IPS-20b (cell line): ENCODE measurements around the gene LCN12.
A peak's percentile ranks its signal among the peaks of the same experiment; 100 is the strongest.

Experiments
- H3K27ac ChIP-seq: one replicate; pipeline ENCODE4 v1.5.1; 2013; ENCODE audit warnings: low read length
- H3K27me3 ChIP-seq: 2 replicates; pipeline ENCODE4 v1.6.1; 2013; ENCODE audit warnings: mild to moderate bottlenecking, low read length, inconsistent platforms; ENCODE audit not compliant: insufficient read depth
- H3K36me3 ChIP-seq: 2 replicates; pipeline ENCODE4 v1.6.1; 2013; ENCODE audit warnings: low read depth, mild to moderate bottlenecking, inconsistent platforms, low read length, moderate library complexity; ENCODE audit not compliant: insufficient read depth
- H3K4me1 ChIP-seq: 2 replicates; pipeline ENCODE4 v1.6.1; 2013; ENCODE audit warnings: mild to moderate bottlenecking, control low read depth, inconsistent platforms, low read length, moderate library complexity; ENCODE audit not compliant: insufficient read depth
- H3K4me3 ChIP-seq: 2 replicates; pipeline ENCODE4 v1.5.1; 2013; ENCODE audit warnings: mild to moderate bottlenecking, low read length, inconsistent platforms
- H3K9ac ChIP-seq: 2 replicates; pipeline ENCODE4 v1.6.1; 2013; ENCODE audit warnings: low read depth, mild to moderate bottlenecking, inconsistent platforms, low read length, moderate library complexity
- H3K9me3 ChIP-seq: 2 replicates; pipeline ENCODE4 v1.6.1; 2013; ENCODE audit warnings: mild to moderate bottlenecking, low read depth, low read length, inconsistent platforms; ENCODE audit not compliant: insufficient read depth

Gene LCN12

DNA sequence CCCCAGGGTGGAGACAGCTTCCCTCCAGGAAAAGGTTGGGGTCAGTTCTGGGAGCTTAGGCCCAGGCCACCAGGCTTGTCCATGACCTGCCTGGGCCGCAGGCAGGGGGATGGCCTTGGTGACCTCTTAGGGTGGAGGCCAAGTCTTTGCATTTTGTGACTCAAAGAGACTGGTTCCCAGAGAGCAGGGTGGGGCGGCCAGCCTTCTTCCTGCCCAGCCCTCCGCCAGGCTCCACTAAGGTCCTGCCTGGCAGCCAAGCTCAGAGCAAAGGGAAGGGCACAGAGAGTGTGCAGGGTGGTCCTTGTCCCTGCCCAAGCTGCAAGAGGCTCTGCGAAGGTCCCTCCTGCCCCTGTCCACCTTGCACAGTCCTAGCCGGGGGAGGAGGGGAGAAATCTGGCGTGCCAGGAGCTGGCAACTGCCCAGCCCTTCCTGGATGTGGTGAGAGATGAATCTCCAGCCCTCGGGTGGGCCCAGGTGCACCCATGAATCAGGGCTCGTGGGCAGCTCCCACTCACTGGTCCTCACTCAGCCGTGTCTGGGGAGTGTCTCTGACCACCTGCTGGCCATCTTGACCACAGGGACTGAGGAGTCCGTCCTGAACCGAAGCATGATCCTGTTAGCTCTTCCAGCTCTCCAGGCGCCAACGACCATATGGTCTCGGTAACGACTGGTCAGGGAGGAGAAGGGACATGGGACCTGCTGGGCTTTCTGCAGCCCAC is 22.9 kb downstream of the LCN12 start:
- no peak overlapping the region for H3K27ac ChIP-seq
- H3K4me3 ChIP-seq: no peak overlapping the region
- H3K9me3 ChIP-seq: no peaks in the 10 kb centered on the region
- H3K36me3 ChIP-seq: no peaks in the 10 kb centered on the region
- peaks cover 11% of the 10 kb centered on the region for H3K27me3 ChIP-seq
- no peaks in the 10 kb centered on the region; the same call in 1 of the 2 replicates for H3K4me1 ChIP-seq
- H3K9ac ChIP-seq: no peak overlapping the region

GRCh38 chr9:136975644-136976043 is 23.6 kb downstream of the LCN12 start:
- no peak overlapping the region for H3K4me3 ChIP-seq
- H3K27ac ChIP-seq: no peak overlapping the region
- H3K36me3 ChIP-seq: no peaks in the 10 kb centered on the region
- H3K9me3 ChIP-seq: no peaks in the 10 kb centered on the region
- no peak overlapping the region for H3K9ac ChIP-seq
- H3K27me3 ChIP-seq: peaks cover 11% of the 10 kb centered on the region
- H3K4me1 ChIP-seq: no peaks in the 10 kb centered on the region; the same call in 1 of the 2 replicates

GRCh38 chr9:136977223-136977622 is 25.1 kb downstream of the LCN12 start, which contains the start of gene PTGDS:
PTGDS (plus strand) TSS chr9:136977504; CDS start chr9:136977579, 75 bp downstream.
- H3K27ac ChIP-seq: no peak within 1 kb of the TSS
- H3K27me3 ChIP-seq: peaks cover 11% of the 10 kb centered on the region
- peak within 1 kb of the TSS; percentile 41; the same call in 1 of the 2 replicates for H3K9ac ChIP-seq
- no peaks in the 10 kb centered on the region; the same call in 1 of the 2 replicates for H3K4me1 ChIP-seq
- no peaks in the 10 kb centered on the region for H3K9me3 ChIP-seq
- no peaks in the 10 kb centered on the region for H3K36me3 ChIP-seq
- peak within 1 kb of the TSS; percentile 72 for H3K4me3 ChIP-seq

DNA sequence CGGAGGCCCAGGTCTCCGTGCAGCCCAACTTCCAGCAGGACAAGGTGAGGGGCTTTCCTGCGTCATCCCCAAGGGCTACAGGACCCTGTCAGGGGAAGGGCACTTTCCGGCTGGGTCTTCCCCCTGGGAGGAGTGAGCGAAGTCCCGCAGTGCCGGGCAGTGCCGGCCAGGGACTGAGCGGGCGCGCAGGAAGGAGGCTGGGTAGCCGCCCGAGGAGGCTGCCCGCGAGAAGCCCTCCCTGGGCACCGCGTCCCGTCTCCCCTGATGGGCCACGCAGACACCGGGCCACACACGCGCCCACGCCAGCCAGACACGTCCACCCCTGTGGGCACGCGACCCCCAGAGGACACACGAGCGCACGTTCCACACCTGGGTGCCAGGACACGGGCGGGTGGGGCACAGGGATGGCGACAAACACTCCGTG is 25.6 kb downstream of the LCN12 start:
- Histone ChIP-seq H3K4me3 (peak overlapping the region; percentile 72), H3K4me1 (no peaks in the 10 kb centered on the region; the same call in 1 of the 2 replicates), H3K27me3 (peaks cover 11% of the 10 kb centered on the region), H3K9me3 (no peaks in the 10 kb centered on the region), H3K36me3 (no peaks in the 10 kb centered on the region), H3K27ac (no peak overlapping the region), H3K9ac (peak overlapping the region; percentile 41; the same call in 1 of the 2 replicates)

GRCh38 chr9:136978073-136978864 is 26.2 kb downstream of the LCN12 start:
- Histone ChIP-seq H3K27ac (no peak overlapping the region), H3K36me3 (no peaks in the 10 kb centered on the region), H3K27me3 (peaks cover 11% of the 10 kb centered on the region), H3K4me3 (peak overlapping the region; percentile 72), H3K9ac (peak overlapping the region; percentile 41; the same call in 1 of the 2 replicates), H3K9me3 (no peaks in the 10 kb centered on the region), H3K4me1 (no peaks in the 10 kb centered on the region; the same call in 1 of the 2 replicates)

DNA sequence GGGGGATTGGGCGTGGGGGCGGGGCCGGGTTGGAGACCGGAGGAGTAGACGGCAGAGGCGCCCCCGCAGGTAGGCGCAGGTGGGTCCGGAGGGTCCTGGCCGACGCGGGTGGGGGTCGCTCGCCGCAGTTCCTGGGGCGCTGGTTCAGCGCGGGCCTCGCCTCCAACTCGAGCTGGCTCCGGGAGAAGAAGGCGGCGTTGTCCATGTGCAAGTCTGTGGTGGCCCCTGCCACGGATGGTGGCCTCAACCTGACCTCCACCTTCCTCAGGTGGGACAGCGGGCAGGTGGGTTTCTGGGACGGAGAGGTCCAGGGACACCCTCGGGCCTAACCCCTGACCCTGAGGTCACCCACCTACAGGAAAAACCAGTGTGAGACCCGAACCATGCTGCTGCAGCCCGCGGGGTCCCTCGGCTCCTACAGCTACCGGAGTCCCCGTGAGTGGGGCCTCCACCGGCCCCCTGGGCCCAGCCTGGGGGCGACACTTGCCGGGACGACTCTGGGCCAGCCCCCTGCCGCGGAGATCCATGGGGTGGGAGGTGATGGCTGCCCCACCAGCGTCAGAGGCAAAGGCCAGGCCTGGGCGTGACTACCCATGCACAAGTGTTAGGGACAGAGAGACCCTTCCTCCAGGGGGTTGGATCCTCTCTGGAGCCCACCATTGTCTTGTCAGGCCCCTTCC is 26.9 kb downstream of the LCN12 start:
- no peaks in the 10 kb centered on the region for H3K36me3 ChIP-seq
- H3K9ac ChIP-seq: no peak overlapping the region
- H3K9me3 ChIP-seq: no peaks in the 10 kb centered on the region
- H3K4me3 ChIP-seq: no peak overlapping the region
- H3K27ac ChIP-seq: no peak overlapping the region
- H3K27me3 ChIP-seq: peaks cover 18% of the 10 kb centered on the region
- no peaks in the 10 kb centered on the region; the same call in 1 of the 2 replicates for H3K4me1 ChIP-seq

DNA sequence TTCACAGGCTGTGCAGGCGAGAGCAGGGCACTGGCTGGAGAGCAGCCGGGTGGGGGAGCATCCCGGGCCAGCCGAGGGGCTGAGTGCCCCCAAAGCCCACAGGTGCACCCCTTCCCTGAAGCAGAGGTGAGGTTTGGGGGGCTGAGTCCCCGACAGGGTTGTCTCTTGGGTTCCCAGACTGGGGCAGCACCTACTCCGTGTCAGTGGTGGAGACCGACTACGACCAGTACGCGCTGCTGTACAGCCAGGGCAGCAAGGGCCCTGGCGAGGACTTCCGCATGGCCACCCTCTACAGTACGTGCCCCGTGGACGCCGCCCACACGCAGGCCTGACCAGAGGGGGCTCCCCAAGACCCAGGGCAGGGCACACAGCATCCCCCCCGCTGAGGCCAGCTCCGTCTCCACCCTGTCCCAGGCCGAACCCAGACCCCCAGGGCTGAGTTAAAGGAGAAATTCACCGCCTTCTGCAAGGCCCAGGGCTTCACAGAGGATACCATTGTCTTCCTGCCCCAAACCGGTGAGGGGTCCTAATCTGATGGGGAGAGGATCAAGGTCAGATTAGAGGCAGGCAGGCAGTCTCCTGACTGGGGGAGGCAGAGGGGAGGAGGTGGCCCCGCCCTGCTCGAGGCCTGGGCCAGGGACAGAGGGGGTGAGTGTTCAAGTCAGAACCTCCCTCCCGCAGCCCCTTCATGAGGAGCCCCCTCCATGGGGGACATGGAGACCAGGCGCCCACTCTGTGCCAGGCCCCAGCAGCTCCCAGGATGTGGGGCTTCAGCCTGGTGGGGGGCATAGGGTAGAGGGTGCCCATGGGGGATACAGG is 27.9 kb downstream of the LCN12 start:
- Histone ChIP-seq H3K27me3 (peaks cover 28% of the 10 kb centered on the region), H3K27ac (no peak overlapping the region), H3K4me3 (no peak overlapping the region), H3K4me1 (no peaks in the 10 kb centered on the region; the same call in 1 of the 2 replicates), H3K9ac (no peak overlapping the region), H3K36me3 (no peaks in the 10 kb centered on the region), H3K9me3 (no peaks in the 10 kb centered on the region)

DNA sequence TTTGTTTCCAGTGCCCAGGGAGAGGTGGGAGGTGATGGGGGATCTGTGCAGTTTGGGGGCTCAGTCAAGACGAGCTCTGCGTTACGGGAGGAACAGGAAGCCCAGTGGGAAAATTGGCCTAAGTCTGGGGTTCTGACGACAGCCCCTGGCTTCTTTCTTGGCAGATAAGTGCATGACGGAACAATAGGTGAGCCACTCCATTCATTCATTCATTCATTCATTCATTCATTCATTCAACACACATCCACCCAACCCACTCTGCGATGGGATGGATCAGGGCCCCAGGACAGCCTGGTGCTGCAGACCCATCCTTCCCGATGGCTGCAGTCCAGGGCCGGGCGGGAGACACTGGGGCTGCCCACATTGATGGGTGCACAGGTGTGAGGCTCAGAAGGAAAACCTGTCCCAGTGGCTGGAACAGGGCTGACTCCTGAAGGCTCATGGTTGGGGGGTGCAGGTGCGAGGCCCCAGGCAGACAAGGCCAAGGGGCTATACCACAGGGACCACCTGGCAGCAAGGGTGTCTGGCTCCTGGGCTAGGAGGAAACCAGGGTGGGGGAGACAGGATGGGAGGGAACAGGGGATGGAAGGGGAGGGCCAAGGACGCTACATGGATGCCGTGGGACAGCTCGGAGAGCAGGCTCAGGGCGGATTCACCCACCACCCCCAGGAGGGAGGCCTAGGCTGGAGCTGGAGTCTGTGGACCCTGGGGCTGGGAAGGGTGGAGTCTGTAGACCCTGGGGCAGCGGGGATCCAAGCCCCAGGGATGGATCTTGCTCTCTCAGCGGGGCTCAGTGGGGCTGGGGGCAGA is 28.8 kb downstream of the LCN12 start:
- H3K27me3 ChIP-seq: peaks cover 37% of the 10 kb centered on the region
- H3K4me1 ChIP-seq: no peaks in the 10 kb centered on the region; the same call in 1 of the 2 replicates
- H3K4me3 ChIP-seq: no peak overlapping the region
- H3K9me3 ChIP-seq: no peaks in the 10 kb centered on the region
- H3K36me3 ChIP-seq: no peaks in the 10 kb centered on the region
- H3K27ac ChIP-seq: no peak overlapping the region
- no peak overlapping the region for H3K9ac ChIP-seq

GRCh38 chr9:136981588-136982231 is 29.6 kb downstream of the LCN12 start:
- no peaks in the 10 kb centered on the region for H3K9me3 ChIP-seq
- no peaks in the 10 kb centered on the region for H3K36me3 ChIP-seq
- H3K27me3 ChIP-seq: peaks cover 43% of the 10 kb centered on the region
- H3K27ac ChIP-seq: no peak overlapping the region
- H3K4me3 ChIP-seq: no peak overlapping the region
- no peak overlapping the region for H3K9ac ChIP-seq
- H3K4me1 ChIP-seq: no peaks in the 10 kb centered on the region; the same call in 1 of the 2 replicates
